Fibroblast of lung (primary cell): Measurements from ENCODE around the gene GNPDA2. TPM values are rescaled to one million over a fixed set of nuclear protein-coding genes. Genes with fewer than 3 reads are reported as not detected.

ENCODE experiments used
- DNase-seq, 2 donors: peaks; one replicate each; pipeline versions ENCODE4 v3.0.0 to v3.0.0-alpha.2; 2010; ENCODE audit warnings: low read depth in 2 of 2
- H2AFZ ChIP-seq: 2 replicates; pipeline ENCODE4 v1.5.1; 2012; ENCODE audit warnings: low read length, control low read depth, inconsistent platforms
- H3K27ac ChIP-seq: 2 replicates; pipeline ENCODE4 v1.5.1; 2011; ENCODE audit warnings: low read length, control low read depth; ENCODE audit not compliant: insufficient read depth
- H3K27me3 ChIP-seq: 2 replicates; pipeline ENCODE4 v1.5.1; 2011; ENCODE audit warnings: mild to moderate bottlenecking, low read length; ENCODE audit not compliant: control insufficient read depth, insufficient read depth
- H3K36me3 ChIP-seq: 2 replicates; pipeline ENCODE4 v1.5.1; 2011; ENCODE audit warnings: low read length; ENCODE audit not compliant: control insufficient read depth, insufficient read depth
- H3K4me1 ChIP-seq: 2 replicates; pipeline ENCODE4 v1.5.1; 2011; ENCODE audit warnings: low read length; ENCODE audit not compliant: control insufficient read depth, insufficient read depth; ENCODE audit errors: extremely low read depth
- H3K4me2 ChIP-seq: 2 replicates; pipeline ENCODE4 v1.5.1; 2011; ENCODE audit warnings: low read length, control low read depth; ENCODE audit not compliant: insufficient read depth; ENCODE audit errors: extremely low read depth
- H3K4me3 ChIP-seq, 4 experiments: fragments of 200-600 bp in 1 of 4; sonication (generic) in 1 of 4; replicated peaks in 1 of 4; 2 replicates each; pipeline ENCODE4 v1.5.1; 2011 to 2016; ENCODE audit warnings: low read length in 4 of 4, low read depth in 3 of 4, mild to moderate bottlenecking in 3 of 4, control low read depth in 2 of 4, inconsistent platforms in 1 of 4, mixed read lengths in 1 of 4; ENCODE audit not compliant: insufficient read depth in 1 of 4; ENCODE audit errors: control extremely low read depth in 1 of 4
- H3K79me2 ChIP-seq: 2 replicates; pipeline ENCODE4 v1.5.1; 2012; ENCODE audit warnings: mild to moderate bottlenecking, low read length, inconsistent platforms; ENCODE audit not compliant: control insufficient read depth, insufficient read depth
- H3K9ac ChIP-seq: 2 replicates; pipeline ENCODE4 v1.5.1; 2011; ENCODE audit warnings: mild to moderate bottlenecking, low read length, control low read depth; ENCODE audit not compliant: insufficient read depth
- H3K9me3 ChIP-seq: 2 replicates; pipeline ENCODE4 v1.5.1; 2012; ENCODE audit warnings: low read depth, low read length; ENCODE audit not compliant: control insufficient read depth, insufficient read depth
- H4K20me1 ChIP-seq: 2 replicates; pipeline ENCODE4 v1.5.1; 2011; ENCODE audit warnings: low read length; ENCODE audit not compliant: control insufficient read depth, insufficient read depth; ENCODE audit errors: extremely low read depth
- CTCF ChIP-seq, 2 donors: IDR thresholded peaks in 1 of 2; conservative IDR thresholded peaks in 1 of 2; 1 replicate in 1 of 2; 2 replicates in 1 of 2; pipeline ENCODE4 v1.5.1; 2011 to 2012; ENCODE audit warnings: low read length in 2 of 2, control low read depth in 1 of 2, inconsistent platforms in 1 of 2, low read depth in 1 of 2, mild to moderate bottlenecking in 1 of 2
- EZH2 ChIP-seq: IDR thresholded peaks from 2 replicates; pipeline ENCODE4 v1.5.1; 2012; ENCODE audit warnings: low read length, control low read depth, mild to moderate bottlenecking; ENCODE audit errors: missing control alignments
- polyA plus RNA-seq, 2 donors: library from polyadenylated mRNA; depleted of rRNA in 1 of 2; stranded (reverse) in 1 of 2; unstranded in 1 of 2; fragments of >200 nt; gene quantifications; 2 replicates each; pipeline ENCODE4 v1.2.1, GENCODE V29; 2011 to 2012; ENCODE audit warnings: missing spikeins in 1 of 2
- total RNA-seq: library from RNA; depleted of rRNA; stranded (reverse); fragments of >200 nt; gene quantifications from 2 replicates; pipeline ENCODE4 v1.2.1, GENCODE V29; 2014

The GNPDA2 gene
- total and polyA plus RNA-seq, 2 donors (not counting 1 experiment from before 2014, with no cell fraction given): 23.1 to 31.6 TPM

- no peaks in the 10 kb centered on the region for H3K36me3 ChIP-seq
- no peak overlapping the region for H2AFZ ChIP-seq
- H3K4me1 ChIP-seq: no peaks in the 10 kb centered on the region
- no peak overlapping the region for H3K9ac ChIP-seq
- peaks cover 31% of the 10 kb centered on the region for H3K79me2 ChIP-seq
- H3K4me3 ChIP-seq: no peak overlapping the region
- H3K9me3 ChIP-seq: no peaks in the 10 kb centered on the region
- H3K27me3 ChIP-seq: no peaks in the 10 kb centered on the region
- TF ChIP-seq CTCF (conservative IDR thresholded peaks at IDR 0.05 in 1 of 2, IDR thresholded peaks at IDR 0.05 in 1 of 2; ENCODE audit: low read depth in 1 of 2, low read length in 2 of 2) (no peak), EZH2 (no peak)
- no peak overlapping the region for H3K4me2 ChIP-seq
- no peak for DNase-seq
- H4K20me1 ChIP-seq: no peaks in the 10 kb centered on the region
- H3K27ac ChIP-seq: no peak overlapping the region
These were observed 4.4 kb downstream of the GNPDA2 start for GRCh38 chr4:44722001-44722400.

DNA sequence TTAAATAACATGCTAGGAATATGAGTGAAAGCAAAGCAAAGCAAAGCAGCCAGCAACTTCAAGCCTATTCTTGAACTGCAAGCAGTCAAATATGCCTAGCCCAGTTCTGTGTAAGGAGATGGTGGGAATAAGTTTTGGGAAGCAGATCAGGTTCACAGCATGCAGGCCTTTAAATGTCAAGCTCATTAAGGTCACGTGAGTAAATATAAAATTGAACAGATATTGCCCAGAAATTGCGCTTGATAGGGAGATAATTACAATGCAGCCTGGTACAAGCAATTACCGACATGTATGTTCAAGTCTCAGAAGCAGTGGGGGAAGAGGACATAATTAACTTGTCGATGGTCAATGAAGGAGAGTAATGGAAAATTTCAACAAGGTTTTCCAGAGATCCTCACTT is 6.0 kb downstream of the GNPDA2 start:
- no peak for DNase-seq
- Histone ChIP-seq H3K27me3 (no peaks in the 10 kb centered on the region), H3K79me2 (peaks cover 24% of the 10 kb centered on the region), H3K9ac (no peak overlapping the region), H3K4me2 (no peak overlapping the region), H4K20me1 (no peaks in the 10 kb centered on the region), H3K27ac (no peak overlapping the region), H3K9me3 (no peaks in the 10 kb centered on the region), H2AFZ (no peak overlapping the region), H3K36me3 (no peaks in the 10 kb centered on the region), H3K4me1 (no peaks in the 10 kb centered on the region), H3K4me3 (no peak overlapping the region)
- TF ChIP-seq CTCF (conservative IDR thresholded peaks at IDR 0.05 in 1 of 2, IDR thresholded peaks at IDR 0.05 in 1 of 2; ENCODE audit: low read depth in 1 of 2, low read length in 2 of 2) (no peak), EZH2 (no peak)

GRCh38 chr4:44716597-44716996 is 9.8 kb downstream of the GNPDA2 start:
- H3K4me2 ChIP-seq: no peak overlapping the region
- H3K27me3 ChIP-seq: no peaks in the 10 kb centered on the region
- H3K27ac ChIP-seq: no peak overlapping the region
- H3K79me2 ChIP-seq: peaks cover 8% of the 10 kb centered on the region
- no peaks in the 10 kb centered on the region for H3K4me1 ChIP-seq
- no peaks in the 10 kb centered on the region for H4K20me1 ChIP-seq
- H2AFZ ChIP-seq: no peak overlapping the region
- H3K4me3 ChIP-seq: no peak overlapping the region
- no peak for DNase-seq
- H3K36me3 ChIP-seq: no peaks in the 10 kb centered on the region
- no peak for TF ChIP-seq CTCF (conservative IDR thresholded peaks at IDR 0.05 in 1 of 2, IDR thresholded peaks at IDR 0.05 in 1 of 2; ENCODE audit: low read depth in 1 of 2, low read length in 2 of 2)
- TF ChIP-seq EZH2: no peak
- no peaks in the 10 kb centered on the region for H3K9me3 ChIP-seq
- no peak overlapping the region for H3K9ac ChIP-seq
